OCI-LY3 (cell line): ENCODE results near the gene LMBR1.

Experiments
- CTCF ChIP-seq: fragments of 200-600, 300-600 bp; sonication (generic); IDR thresholded peaks from 2 replicates; pipeline ENCODE4 v1.5.1; 2014; ENCODE audit warnings: antibody characterized with exemption, low read length, low read depth
- EZH2phosphoT487 ChIP-seq: fragments of 200-600 bp; shearing (Covaris generic); IDR thresholded peaks from 2 replicates; pipeline ENCODE4 v1.6.1; 2018; ENCODE audit warnings: antibody characterized with exemption, mixed run types, low read depth

- no peak for TF ChIP-seq CTCF
- TF ChIP-seq EZH2phosphoT487: no peak
These were observed 227.9 kb downstream of the LMBR1 start for GRCh38 chr7:156665101-156665500.
